Astrocyte of the hippocampus (primary cell): Measurements from ENCODE around the gene TMEM181.
"Not testable (repeated sequence)": the region's sequence is repeated elsewhere in the genome, so short reads cannot be mapped to it uniquely, and the experiment has no call there.

Source experiments
- DNase-seq: peaks from one replicate; pipeline ENCODE4 v3.0.0; 2011; ENCODE audit warnings: low read depth, low spot score

Gene TMEM181

GRCh38 chr6:158636778-158637177 is 76.9 kb downstream of the TMEM181 start:
- no peak for DNase-seq

GRCh38 chr6:158638324-158638854 is 78.5 kb downstream of the TMEM181 start:
- DNase-seq: no peak

GRCh38 chr6:158639056-158639455 is 79.2 kb downstream of the TMEM181 start:
- DNase-seq: no peak

GRCh38 chr6:158640519-158640918 is 80.6 kb downstream of the TMEM181 start:
- no peak for DNase-seq

- DNase-seq: peak; percentile 77
Observed at GRCh38 chr6:158642097-158642601, 82.3 kb downstream of the TMEM181 start.

- no peak for DNase-seq
Observed at GRCh38 chr6:158643836-158644230, 83.9 kb downstream of the TMEM181 start.

GRCh38 chr6:158644231-158645063 is 84.6 kb downstream of the TMEM181 start, which contains the start of gene DYNLT1:
DYNLT1 (minus strand) TSS chr6:158644743; CDS start chr6:158644708, 35 bp downstream.
- peak; percentile 98 for DNase-seq

GRCh38 chr6:158645064-158646022 is 85.5 kb downstream of the TMEM181 start:
- no peak for DNase-seq

- no peak for DNase-seq
Observed at GRCh38 chr6:158646023-158646910, 86.4 kb downstream of the TMEM181 start.

- peak; percentile 61 for DNase-seq
Observed at GRCh38 chr6:158647501-158647900, 87.6 kb downstream of the TMEM181 start.

- peak; percentile 80 for DNase-seq
Observed at GRCh38 chr6:158648682-158649131, 88.8 kb downstream of the TMEM181 start.

- DNase-seq: peak; percentile 87
Observed at GRCh38 chr6:158649289-158650143, 89.6 kb downstream of the TMEM181 start, which contains the start of gene SYTL3. SYTL3 (plus strand) TSS chr6:158650054; CDS start chr6:158663269, 13,215 bp downstream.

- not testable (repeated sequence) for DNase-seq
Observed at GRCh38 chr6:158651981-158652737, 92.3 kb downstream of the TMEM181 start.

- DNase-seq: peak; percentile 86
Observed at GRCh38 chr6:158653577-158654354, 93.9 kb downstream of the TMEM181 start.

GRCh38 chr6:158654498-158654897 is 94.6 kb downstream of the TMEM181 start:
- DNase-seq: peak; percentile 75

- DNase-seq: peak; percentile 30
Observed at GRCh38 chr6:158654960-158655489, 95.1 kb downstream of the TMEM181 start.

GRCh38 chr6:158655569-158656450 is 95.9 kb downstream of the TMEM181 start:
- DNase-seq: no peak
